ENCODE results near the gene RASAL3. TPM values are rescaled to one million over a fixed set of nuclear protein-coding genes. Genes with fewer than 3 reads are reported as not detected.

Gene RASAL3
- total RNA-seq, 2 experiments from 2014 or later, result 104 to 109 TPM

- CTCF ChIA-PET, result interaction anchor here (0.5 kb wide), 1 partner anchor 129 kb away, joined by 3 read pairs; no protein-coding TSS in a partner anchor
Observed at GRCh38 chr19:15404780-15405211, 59.5 kb downstream of the RASAL3 start.

GRCh38 chr19:15404097-15404779, 60.1 kb downstream of the RASAL3 start:
- POLR2A ChIA-PET, result no interaction called here
- CTCF ChIA-PET, result interaction anchor here (0.5 kb wide), 1 partner anchor 129 kb away, joined by 3 read pairs; no protein-coding TSS in a partner anchor

More at GRCh38 chr19:15404780-15405211, 59.5 kb downstream of the RASAL3 start:
- POLR2A ChIA-PET, result no interaction called here

- ChIA-PET POLR2A (no interaction called here), CTCF (no interaction called here)
Observed at GRCh38 chr19:15403151-15403531, 61.2 kb downstream of the RASAL3 start.

GRCh38 chr19:15402411-15403150, 61.8 kb downstream of the RASAL3 start:
- POLR2A ChIA-PET, result no interaction called here
- CTCF ChIA-PET, result no interaction called here

Other genes with a start within 250 kb of the RASAL3 start
- gene EPHX3, start 232.1 kb downstream of the RASAL3 start, total RNA-seq, result under 1 TPM in 1 of 2 experiments, not detected in 1; 0.11 TPM
- gene BRD4, start 132.0 kb downstream of the RASAL3 start, total RNA-seq, result 100 to 1,000 TPM; 104 to 109 TPM
- 10 to 100 TPM; 48.4 to 51.7 TPM for gene AKAP8, start 84.8 kb downstream of the RASAL3 start, total RNA-seq
- 10 to 100 TPM; 67.1 to 68.2 TPM for gene AKAP8L, start 45.6 kb downstream of the RASAL3 start, total RNA-seq
- gene WIZ, start 14.6 kb downstream of the RASAL3 start, total RNA-seq, result 10 to 100 TPM; 27.8 to 28.3 TPM
- not detected for gene PGLYRP2, start 15.0 kb upstream of the RASAL3 start, total RNA-seq
- gene CYP4F22, start 44.0 kb upstream of the RASAL3 start, total RNA-seq, result 1 to 10 TPM; 1.1 to 1.2 TPM
- not detected for gene CYP4F8, start 150.7 kb upstream of the RASAL3 start, total RNA-seq
- gene CYP4F3, start 176.4 kb upstream of the RASAL3 start, total RNA-seq, result under 1 TPM in 1 of 2 experiments, not detected in 1; 0.10 TPM
- under 1 TPM in 1 of 2 experiments, not detected in 1; 0.25 TPM for gene CYP4F12, start 208.5 kb upstream of the RASAL3 start, total RNA-seq

Measured in activated CD8-positive, alpha-beta memory T cell treated with anti-CD3 and anti-CD28 coated beads for 36 hours (primary cell).